Measurements from ENCODE around the gene ASPSCR1.

The ASPSCR1 gene

GRCh38 chr17:81991684-81992305, 14.4 kb downstream of the ASPSCR1 start:
- H3K4me3 ChIP-seq (ENCODE audit: low read length), result no peak overlapping the region
- peak; percentile 87 for DNase-seq (ENCODE audit: low read depth)
- TF ChIP-seq, protein P1, sequence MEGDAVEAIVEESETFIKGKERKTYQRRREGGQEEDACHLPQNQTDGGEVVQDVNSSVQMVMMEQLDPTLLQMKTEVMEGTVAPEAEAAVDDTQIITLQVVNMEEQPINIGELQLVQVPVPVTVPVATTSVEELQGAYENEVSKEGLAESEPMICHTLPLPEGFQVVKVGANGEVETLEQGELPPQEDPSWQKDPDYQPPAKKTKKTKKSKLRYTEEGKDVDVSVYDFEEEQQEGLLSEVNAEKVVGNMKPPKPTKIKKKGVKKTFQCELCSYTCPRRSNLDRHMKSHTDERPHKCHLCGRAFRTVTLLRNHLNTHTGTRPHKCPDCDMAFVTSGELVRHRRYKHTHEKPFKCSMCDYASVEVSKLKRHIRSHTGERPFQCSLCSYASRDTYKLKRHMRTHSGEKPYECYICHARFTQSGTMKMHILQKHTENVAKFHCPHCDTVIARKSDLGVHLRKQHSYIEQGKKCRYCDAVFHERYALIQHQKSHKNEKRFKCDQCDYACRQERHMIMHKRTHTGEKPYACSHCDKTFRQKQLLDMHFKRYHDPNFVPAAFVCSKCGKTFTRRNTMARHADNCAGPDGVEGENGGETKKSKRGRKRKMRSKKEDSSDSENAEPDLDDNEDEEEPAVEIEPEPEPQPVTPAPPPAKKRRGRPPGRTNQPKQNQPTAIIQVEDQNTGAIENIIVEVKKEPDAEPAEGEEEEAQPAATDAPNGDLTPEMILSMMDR (conservative IDR thresholded peaks at IDR 0.05; ENCODE audit: low read depth, low read length), result no peak

DNA sequence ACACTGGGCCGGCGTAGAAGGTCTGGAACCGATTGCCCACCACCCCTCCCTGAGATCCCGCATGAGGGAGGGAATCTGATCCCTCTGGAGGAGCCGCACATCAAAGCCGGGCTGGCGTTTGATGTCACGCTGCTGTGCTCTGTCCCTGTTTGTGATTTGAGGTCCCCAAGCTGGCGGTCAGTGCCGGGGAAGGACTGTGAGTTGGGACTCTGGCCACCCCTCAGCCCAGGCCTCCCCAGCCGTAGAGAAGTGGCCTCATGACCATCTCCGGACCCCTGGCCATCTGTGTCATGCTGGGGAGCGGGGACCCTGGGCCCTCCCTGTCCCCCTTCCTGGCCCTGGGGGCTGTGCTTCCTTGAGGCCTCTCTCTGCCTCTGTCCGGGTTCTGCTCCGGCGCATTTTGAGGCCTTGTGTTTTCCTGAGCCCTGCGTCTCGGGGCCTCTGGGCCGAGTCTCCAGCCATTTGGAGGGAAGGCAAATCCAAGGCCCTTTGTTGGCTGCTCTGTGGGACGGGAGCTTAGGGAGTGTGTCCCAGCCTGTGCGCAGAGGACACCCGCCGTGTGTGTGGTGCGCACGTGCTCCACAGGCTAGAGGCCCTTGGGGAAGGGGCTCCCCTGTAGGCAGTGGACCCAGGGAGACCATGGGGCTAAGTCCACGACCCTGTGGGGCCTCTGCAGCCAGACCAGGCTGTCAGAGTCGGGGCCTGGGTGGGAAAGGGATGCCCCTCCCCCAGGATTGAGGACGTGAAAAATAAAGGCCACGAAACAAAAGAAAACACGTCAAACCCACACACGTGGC, 15.1 kb downstream of the ASPSCR1 start:
- TF ChIP-seq, protein P1 (conservative IDR thresholded peaks at IDR 0.05; ENCODE audit: low read depth, low read length), result no peak

GRCh38 chr17:81993729-81994592, 16.5 kb downstream of the ASPSCR1 start:
- no peak overlapping the region for H3K4me3 ChIP-seq (ENCODE audit: low read length)
- TF ChIP-seq, protein P1 (conservative IDR thresholded peaks at IDR 0.05; ENCODE audit: low read depth, low read length), result no peak
- DNase-seq (ENCODE audit: low read depth), result no peak

More for the DNA sequence above, 15.1 kb downstream of the ASPSCR1 start:
- no peak for DNase-seq (ENCODE audit: low read depth)
- no peak overlapping the region for H3K4me3 ChIP-seq (ENCODE audit: low read length)

DNA sequence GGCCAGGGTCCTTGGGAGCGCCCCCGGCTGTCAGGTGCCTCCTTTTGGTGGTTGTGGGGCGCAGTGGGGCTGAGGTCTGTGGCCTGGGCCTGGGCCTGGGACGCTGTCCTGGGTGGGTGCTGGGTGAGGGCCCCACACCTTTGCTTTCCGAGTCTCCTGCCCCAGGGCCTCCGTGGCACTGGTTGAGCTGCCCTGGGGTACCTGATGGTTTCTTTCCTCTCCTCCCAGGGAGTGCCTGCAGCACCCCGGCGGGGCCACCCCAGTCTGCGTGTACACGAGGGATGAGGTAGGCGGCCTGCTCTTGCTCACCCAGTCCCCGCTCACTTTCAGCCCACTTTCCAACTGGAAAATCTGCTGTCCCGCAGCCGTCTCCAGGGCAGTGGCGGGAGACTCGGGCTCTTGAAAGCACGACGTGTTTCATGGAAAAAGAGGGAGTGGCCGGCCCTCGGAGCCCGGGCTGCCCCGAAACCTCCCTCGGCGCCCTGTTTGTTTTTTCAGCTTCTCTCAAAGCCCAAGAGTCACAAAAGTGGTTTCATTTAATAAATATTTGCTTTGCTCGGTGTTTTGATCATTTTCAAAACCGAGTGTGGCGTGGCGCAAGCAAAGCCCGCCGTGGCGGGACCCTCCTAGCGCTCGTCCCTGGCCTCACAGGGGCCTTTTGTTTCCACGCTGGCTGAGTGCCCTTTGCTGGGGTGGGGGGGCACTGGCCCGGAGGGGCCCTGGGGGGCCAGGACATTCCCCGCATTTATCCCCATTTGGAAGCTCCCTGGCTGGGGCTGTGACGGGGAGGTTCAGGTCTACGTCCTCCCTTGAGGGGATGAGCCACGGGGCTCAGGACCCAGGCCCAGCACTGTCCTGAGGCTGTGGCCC, 17.4 kb downstream of the ASPSCR1 start:
- TF ChIP-seq, protein P1 (conservative IDR thresholded peaks at IDR 0.05; ENCODE audit: low read depth, low read length), result no peak
- no peak overlapping the region for H3K4me3 ChIP-seq (ENCODE audit: low read length)
- no peak for DNase-seq (ENCODE audit: low read depth)

GRCh38 chr17:81995463-81996231, 18.2 kb downstream of the ASPSCR1 start:
- DNase-seq (ENCODE audit: low read depth), result no peak
- no peak overlapping the region for H3K4me3 ChIP-seq (ENCODE audit: low read length)
- TF ChIP-seq, protein P1 (conservative IDR thresholded peaks at IDR 0.05; ENCODE audit: low read depth, low read length), result no peak

Data from retinal pigment epithelial cell (primary cell).